Left ventricle myocardium inferior (tissue), 1 donor: Measurements from ENCODE around the gene TUBGCP2. TPM values are rescaled to one million over a fixed set of nuclear protein-coding genes. Genes with fewer than 3 reads are reported as not detected.

Experiments used
- DNase-seq: peaks from one replicate; pipeline ENCODE4 v3.0.0-alpha.2; 2020
- H3K27ac ChIP-seq: fragments of 200-600 bp; replicated peaks from 2 replicates; pipeline ENCODE4 v1.8.0; 2021
- H3K27me3 ChIP-seq: fragments of 200-600 bp; 2 replicates; pipeline ENCODE4 v1.8.0; 2021; ENCODE audit warnings: low read depth
- H3K36me3 ChIP-seq: fragments of 200-600 bp; 2 replicates; pipeline ENCODE4 v1.8.0; 2021
- H3K4me1 ChIP-seq: fragments of 200-600 bp; 2 replicates; pipeline ENCODE4 v1.8.0; 2021
- H3K4me3 ChIP-seq: fragments of 200-600 bp; 2 replicates; pipeline ENCODE4 v1.8.0; 2021; ENCODE audit warnings: mild to moderate bottlenecking, moderate library complexity
- H3K9me3 ChIP-seq: fragments of 200-600 bp; replicated peaks from 2 replicates; pipeline ENCODE4 v1.8.0; 2021
- CTCF ChIP-seq: fragments of 200-600 bp; IDR thresholded peaks from 2 replicates; pipeline ENCODE4 v1.8.0; 2021; ENCODE audit warnings: antibody characterized with exemption, mild to moderate bottlenecking, borderline replicate concordance
- intact Hi-C: fragments of 100-400 bp; cut with micrococcal nuclease; formaldehyde crosslinking; loops from one replicate; pipeline ENCODE4 v1.11.0; 2022
- total RNA-seq: library from RNA; stranded (reverse); fragmentation: NEBNext Ultra II Directional; extraction: Animal tissue kit (Norgen Biotek cat#: 25700); gene quantifications from one replicate; pipeline ENCODE4 v1.2.1, GENCODE V29; 2021
- donor health status: DM: no; HTN: yes; CAD: no; lungs with severe emphysema.

Gene TUBGCP2
- total RNA-seq, 1 donor from 2014 or later: 38.9 TPM

GRCh38 chr10:133258066-133258817 lies 50.4 kb downstream of the TUBGCP2 start:
- Histone ChIP-seq H3K4me3 (peak overlapping the region; percentile 55), H3K4me1 (peaks cover 42% of the 10 kb centered on the region), H3K9me3 (no peaks in the 10 kb centered on the region), H3K27ac (peak overlapping the region; percentile 64), H3K27me3 (peaks cover 26% of the 10 kb centered on the region), H3K36me3 (no peaks in the 10 kb centered on the region)
- DNase-seq: no peak
- TF ChIP-seq CTCF: no peak
- intact Hi-C loops: no loop called here

GRCh38 chr10:133257489-133258065 lies 51.1 kb downstream of the TUBGCP2 start:
- Histone ChIP-seq H3K27me3 (peaks cover 33% of the 10 kb centered on the region), H3K36me3 (no peaks in the 10 kb centered on the region), H3K9me3 (no peaks in the 10 kb centered on the region), H3K4me1 (peaks cover 38% of the 10 kb centered on the region), H3K4me3 (peak overlapping the region; percentile 55), H3K27ac (peak overlapping the region; percentile 64)
- peak; percentile 50 for TF ChIP-seq CTCF
- intact Hi-C loops: no loop called here
- peak; percentile 74 for DNase-seq

- no peak for TF ChIP-seq CTCF
- no peak overlapping the region for H3K27ac ChIP-seq
- intact Hi-C loops: no loop called here
- no peaks in the 10 kb centered on the region for H3K36me3 ChIP-seq
- no peak overlapping the region for H3K4me3 ChIP-seq
- H3K27me3 ChIP-seq: peaks cover 48% of the 10 kb centered on the region
- no peaks in the 10 kb centered on the region for H3K9me3 ChIP-seq
- peaks cover 26% of the 10 kb centered on the region for H3K4me1 ChIP-seq
- DNase-seq: no peak
Observed at GRCh38 chr10:133255323-133255722, 53.3 kb downstream of the TUBGCP2 start.

- H3K4me3 ChIP-seq: no peak overlapping the region
- H3K27me3 ChIP-seq: peaks cover 55% of the 10 kb centered on the region
- no peak for TF ChIP-seq CTCF
- intact Hi-C loops: no loop called here
- no peaks in the 10 kb centered on the region for H3K9me3 ChIP-seq
- H3K4me1 ChIP-seq: peaks cover 26% of the 10 kb centered on the region
- H3K27ac ChIP-seq: no peak overlapping the region
- no peaks in the 10 kb centered on the region for H3K36me3 ChIP-seq
- DNase-seq: no peak
Observed at GRCh38 chr10:133254421-133255120, 54.1 kb downstream of the TUBGCP2 start.

GRCh38 chr10:133253361-133253955 lies 55.2 kb downstream of the TUBGCP2 start:
- intact Hi-C loops: no loop called here
- no peak for TF ChIP-seq CTCF
- H3K4me1 ChIP-seq: peaks cover 20% of the 10 kb centered on the region
- no peak overlapping the region for H3K4me3 ChIP-seq
- H3K9me3 ChIP-seq: no peaks in the 10 kb centered on the region
- DNase-seq: no peak
- H3K36me3 ChIP-seq: no peaks in the 10 kb centered on the region
- peaks cover 66% of the 10 kb centered on the region for H3K27me3 ChIP-seq
- H3K27ac ChIP-seq: no peak overlapping the region
